CD14-positive monocyte (primary cell): ENCODE measurements around the gene IL17RA. TPM values are rescaled to one million over a fixed set of nuclear protein-coding genes. Genes with fewer than 3 reads are reported as not detected.
A peak's percentile ranks its signal among the peaks of the same experiment; 100 is the strongest.
"Not testable (repeated sequence)": the region's sequence is repeated elsewhere in the genome, so short reads cannot be mapped to it uniquely, and the experiment has no call there.

Experiments
- DNase-seq, 3 donors: peaks; one replicate each; pipeline ENCODE4 v3.0.0-alpha.2; 2011 to 2022
- H2AFZ ChIP-seq: 2 replicates; pipeline ENCODE4 v1.6.0; 2012; ENCODE audit warnings: mild to moderate bottlenecking, low read depth, low read length, inconsistent platforms; ENCODE audit not compliant: insufficient read depth, poor library complexity, severe bottlenecking
- H3K27ac ChIP-seq, 2 donors: 1 replicate in 1 of 2; 2 replicates in 1 of 2; pipeline ENCODE4 v1.5.1; 2012 to 2013; ENCODE audit warnings: low read length in 2 of 2, control low read depth in 1 of 2, inconsistent platforms in 1 of 2, low read depth in 1 of 2, mild to moderate bottlenecking in 1 of 2
- H3K27me3 ChIP-seq, 2 donors: one replicate each; pipeline versions ENCODE4 v1.6.0 to v1.6.1; 2011 to 2013; ENCODE audit warnings: low read length in 2 of 2; ENCODE audit not compliant: control insufficient read depth in 2 of 2, insufficient read depth in 2 of 2
- H3K36me3 ChIP-seq, 2 donors: replicated peaks in 1 of 2; 1 replicate in 1 of 2; 2 replicates in 1 of 2; pipeline versions ENCODE4 v1.5.1 to v1.6.1; 2012 to 2013; ENCODE audit warnings: low read length in 2 of 2, control low read depth in 1 of 2, inconsistent platforms in 1 of 2, mild to moderate bottlenecking in 1 of 2; ENCODE audit not compliant: insufficient read depth in 2 of 2, control insufficient read depth in 1 of 2
- H3K4me1 ChIP-seq, 2 donors: 1 replicate in 1 of 2; 2 replicates in 1 of 2; pipeline versions ENCODE4 v1.5.1 to v1.6.1; 2012 to 2013; ENCODE audit warnings: low read length in 2 of 2, control low read depth in 1 of 2, inconsistent platforms in 1 of 2, mild to moderate bottlenecking in 1 of 2, moderate library complexity in 1 of 2; ENCODE audit not compliant: insufficient read depth in 2 of 2, control insufficient read depth in 1 of 2
- H3K4me2 ChIP-seq: replicated peaks from 2 replicates; pipeline ENCODE3; 2012; ENCODE audit warnings: low read length, moderate library complexity, mild to moderate bottlenecking; ENCODE audit not compliant: poor library complexity, severe bottlenecking; ENCODE audit errors: extremely low read depth
- H3K4me3 ChIP-seq, 3 experiments: fragments of 200-600 bp in 1 of 3; sonication (generic) in 1 of 3; replicated peaks in 1 of 3; 1 replicate in 2 of 3; 2 replicates in 1 of 3; pipeline ENCODE4 v1.5.1; 2011 to 2013; ENCODE audit warnings: low read length in 3 of 3, mild to moderate bottlenecking in 3 of 3, control low read depth in 2 of 3, low read depth in 2 of 3, inconsistent platforms in 1 of 3, moderate library complexity in 1 of 3
- H3K79me2 ChIP-seq: 2 replicates; pipeline ENCODE4 v1.6.0; 2012; ENCODE audit warnings: mild to moderate bottlenecking, control low read depth, inconsistent platforms, low read length, moderate library complexity; ENCODE audit not compliant: insufficient read depth
- H3K9ac ChIP-seq: 2 replicates; pipeline ENCODE4 v1.6.0; 2017; ENCODE audit warnings: low read length, mild to moderate bottlenecking; ENCODE audit not compliant: insufficient read depth, poor library complexity, severe bottlenecking
- H3K9me3 ChIP-seq, 2 donors: replicated peaks in 1 of 2; 1 replicate in 1 of 2; 2 replicates in 1 of 2; pipeline versions ENCODE4 v1.5.1 to v1.6.1; 2012 to 2013; ENCODE audit warnings: low read length in 2 of 2, control low read depth in 1 of 2; ENCODE audit not compliant: control insufficient read depth in 1 of 2, insufficient read depth in 1 of 2
- H4K20me1 ChIP-seq: 2 replicates; pipeline ENCODE4 v1.6.0; 2012; ENCODE audit warnings: mild to moderate bottlenecking, low read length, control low read depth, moderate library complexity; ENCODE audit not compliant: insufficient read depth
- H3K27ac Mint-ChIP-seq, 7 donors: one replicate each; pipeline ENCODE4 v1.8.0; 2020; ENCODE audit warnings: mild to moderate bottlenecking in 7 of 7, mixed read lengths in 7 of 7, moderate library complexity in 6 of 7, inconsistent platforms in 2 of 7
- H3K27me3 Mint-ChIP-seq, 3 donors: one replicate each; pipeline ENCODE4 v1.8.0; 2021 to 2022; ENCODE audit warnings: low read depth in 3 of 3, mild to moderate bottlenecking in 3 of 3, mixed read lengths in 3 of 3, moderate library complexity in 3 of 3, inconsistent platforms in 1 of 3
- H3K36me3 Mint-ChIP-seq, 2 donors: one replicate each; pipeline ENCODE4 v1.8.0; 2020; ENCODE audit warnings: mixed read lengths in 2 of 2, inconsistent platforms in 1 of 2, mild to moderate bottlenecking in 1 of 2
- H3K4me1 Mint-ChIP-seq: one replicate; pipeline ENCODE4 v1.8.0; 2020; ENCODE audit warnings: mild to moderate bottlenecking, mixed read lengths
- H3K4me3 Mint-ChIP-seq, 2 donors: one replicate each; pipeline ENCODE4 v1.8.0; 2020; ENCODE audit warnings: mild to moderate bottlenecking in 2 of 2, mixed read lengths in 2 of 2, moderate library complexity in 1 of 2
- H3K9me3 Mint-ChIP-seq, 7 donors: one replicate each; pipeline ENCODE4 v1.8.0; 2020 to 2022; ENCODE audit warnings: mixed read lengths in 7 of 7, mild to moderate bottlenecking in 6 of 7, moderate library complexity in 6 of 7, inconsistent platforms in 2 of 7
- CTCF ChIP-seq: fragments of 200-600 bp; IDR thresholded peaks from one replicate; pipeline ENCODE4 v1.8.0; 2022; ENCODE audit warnings: antibody characterized with exemption, mild to moderate bottlenecking
- WGBS: methylation state at CpG from one replicate; pipeline ENCODE4 v1.1.5; 2013; ENCODE audit warnings: missing lambda C conversion rate; ENCODE audit not compliant: insufficient coverage; 5-methylcytosine and 5-hydroxymethylcytosine counted together
- intact Hi-C, 2 donors: fragments of 100-400 bp; cut with micrococcal nuclease; formaldehyde crosslinking; loops; one replicate each; pipeline versions ENCODE4 v1.15.0 to v1.15.1; 2023
- polyA plus RNA-seq, 3 donors: library from polyadenylated mRNA; depleted of rRNA in 1 of 3; unstranded in 2 of 3; stranded (reverse) in 1 of 3; fragments of 300-500 nt in 2 of 3; fragments of >200 nt in 1 of 3; fragmentation: Illumina TruSeq in 2 of 3; gene quantifications; 1 replicate in 2 of 3; 2 replicates in 1 of 3; pipeline ENCODE4 v1.2.3, GENCODE V29; 2012 to 2021

IL17RA gene
- polyA plus RNA-seq, 3 donors = 68.3 to 118 (median 96.7) TPM

GRCh38 chr22:17145021-17145680 lies 60.4 kb downstream of the IL17RA start:
- Mint-ChIP-seq H3K27me3 (peaks cover 0 to 4% (median 0%) of the 10 kb centered on the region in 3 donors), H3K9me3 (no peaks in the 10 kb centered on the region), H3K27ac (peak overlapping the region in 3 of 7 donors; percentile 42 to 76 (median 71)), H3K4me3 (no peak overlapping the region), H3K36me3 (peaks cover 74 to 88% of the 10 kb centered on the region in 2 donors), H3K4me1 (peaks cover 12% of the 10 kb centered on the region)
- Histone ChIP-seq H3K4me3 (no peak overlapping the region), H2AFZ (no peak overlapping the region), H3K4me1 (no peaks in the 10 kb centered on the region), H3K36me3 (peaks cover 80 to 92% of the 10 kb centered on the region in 2 donors), H4K20me1 (peaks cover 62% of the 10 kb centered on the region), H3K27ac (peak overlapping the region in 1 of 2 donors; percentile 31), H3K9me3 (no peaks in the 10 kb centered on the region), H3K79me2 (peaks cover 81% of the 10 kb centered on the region), H3K27me3 (no peaks in the 10 kb centered on the region), H3K4me2 (no peak overlapping the region), H3K9ac (no peak overlapping the region)
- no peak for TF ChIP-seq CTCF
- intact Hi-C loops = no loop called here
- 97% methylated on average over 4 of the region's 8 CpGs for WGBS
- no peak for DNase-seq

- WGBS = 98% methylated on average over 19 of the region's 30 CpGs
- H3K27me3 Mint-ChIP-seq, H3K9me3 Mint-ChIP-seq: not testable (repeated sequence)
Measured at GRCh38 chr22:17147458-17147857, 62.7 kb downstream of the IL17RA start.

More at GRCh38 chr22:17147458-17147857, 62.7 kb downstream of the IL17RA start:
- H3K4me2 ChIP-seq, H3K27ac ChIP-seq, H3K27me3 ChIP-seq, H3K4me3 ChIP-seq, H3K4me3 Mint-ChIP-seq, H3K4me1 ChIP-seq, H3K9ac ChIP-seq, intact Hi-C loops, H3K9me3 ChIP-seq, DNase-seq, H2AFZ ChIP-seq: not testable (repeated sequence)
- H3K36me3 ChIP-seq = peaks cover 58 to 78% of the 10 kb centered on the region in 2 donors
- Mint-ChIP-seq H3K27ac (peak overlapping the region in 2 of 7 donors; percentile 37 to 54), H3K4me1 (peaks cover 20% of the 10 kb centered on the region), H3K36me3 (peaks cover 59 to 68% of the 10 kb centered on the region in 2 donors)
- H3K79me2 ChIP-seq = peaks cover 84% of the 10 kb centered on the region
- H4K20me1 ChIP-seq = peaks cover 65% of the 10 kb centered on the region
